Iris pigment epithelial cell (primary cell): ENCODE data around the gene MED12.
A peak's percentile ranks its signal among the peaks of the same experiment; 100 is the strongest.

Experiments used
- DNase-seq: peaks from one replicate; pipeline ENCODE4 v3.0.0-alpha.2; 2011; ENCODE audit warnings: low read depth

Gene MED12

GRCh38 chrX:71107245-71107644 lies 11.2 kb upstream of the MED12 start:
- no peak for DNase-seq

GRCh38 chrX:71107762-71108360 lies 10.5 kb upstream of the MED12 start:
- DNase-seq = no peak

GRCh38 chrX:71109051-71109450 lies 9.3 kb upstream of the MED12 start:
- DNase-seq = no peak

GRCh38 chrX:71111141-71111843 lies 7.1 kb upstream of the MED12 start, which contains the start of gene IL2RG:
TSS of gene IL2RG (minus strand) at chrX:71111577. CDS start at chrX:71111539, 38 bp downstream.
- DNase-seq = no peak

GRCh38 chrX:71111921-71112431 lies 6.4 kb upstream of the MED12 start:
- no peak for DNase-seq

- DNase-seq = no peak
Measured at GRCh38 chrX:71117358-71117757, 1.0 kb upstream of the MED12 start.

- DNase-seq = no peak
Measured at GRCh38 chrX:71118985-71119535, 664 bp downstream of the MED12 start.

- peak; percentile 64 for DNase-seq
Measured at GRCh38 chrX:71128166-71128833, 9.9 kb downstream of the MED12 start.

GRCh38 chrX:71128915-71129765 lies 10.7 kb downstream of the MED12 start:
- peak; percentile 63 for DNase-seq

GRCh38 chrX:71131510-71131909 lies 13.1 kb downstream of the MED12 start:
- no peak for DNase-seq

GRCh38 chrX:71140440-71140839 lies 22.0 kb downstream of the MED12 start:
- DNase-seq = no peak

GRCh38 chrX:71143508-71143907 lies 25.1 kb downstream of the MED12 start:
- DNase-seq = peak; percentile 32

GRCh38 chrX:71144651-71145050 lies 26.3 kb downstream of the MED12 start, which contains the start of gene NLGN3:
TSS of gene NLGN3 (plus strand) at chrX:71144841. CDS start at chrX:71147750, 2,909 bp downstream.
- no peak for DNase-seq

- no peak for DNase-seq
Measured at GRCh38 chrX:71147496-71148277, 29.3 kb downstream of the MED12 start.

GRCh38 chrX:71148278-71148663 lies 29.9 kb downstream of the MED12 start:
- no peak for DNase-seq

- DNase-seq = no peak
Measured at GRCh38 chrX:71151366-71151765, 33.0 kb downstream of the MED12 start.

- DNase-seq = no peak
Measured at GRCh38 chrX:71154196-71154595, 35.8 kb downstream of the MED12 start.

GRCh38 chrX:71154641-71155040 lies 36.2 kb downstream of the MED12 start:
- DNase-seq = no peak

- DNase-seq = no peak
Measured at GRCh38 chrX:71158603-71159002, 40.2 kb downstream of the MED12 start.

GRCh38 chrX:71159335-71159734 lies 40.9 kb downstream of the MED12 start:
- DNase-seq = no peak

GRCh38 chrX:71160475-71160874 lies 42.1 kb downstream of the MED12 start:
- no peak for DNase-seq
